Stomach (tissue), 9 donors: ENCODE results near the gene LRMDA. TPM values are rescaled to one million over a fixed set of nuclear protein-coding genes. Genes with fewer than 3 reads are reported as not detected.

Experiments used
- DNase-seq, 2 donors: peaks; one replicate each; pipeline versions ENCODE4 v3.0.0 to v3.0.0-alpha.2; 2013 to 2019
- H3K27ac ChIP-seq, 5 donors: fragments of 200-600 bp in 4 of 5; sonication (generic) in 4 of 5; one replicate each; pipeline ENCODE4 v1.5.1; 2013 to 2019; ENCODE audit warnings: mild to moderate bottlenecking in 1 of 5, moderate library complexity in 1 of 5
- H3K27me3 ChIP-seq, 3 donors: fragments of 200-600 bp; sonication (generic); one replicate each; pipeline ENCODE4 v1.5.1; 2017 to 2019; ENCODE audit warnings: mixed run types in 1 of 3
- H3K36me3 ChIP-seq, 4 donors: fragments of 200-600 bp; sonication (generic); 1 replicate in 3 of 4; 2 replicates in 1 of 4; pipeline ENCODE4 v1.5.1; 2016 to 2019
- H3K4me1 ChIP-seq, 4 donors: fragments of 200-600 bp; sonication (generic); one replicate each; pipeline ENCODE4 v1.5.1; 2016 to 2019
- H3K4me3 ChIP-seq, 4 donors: fragments of 200-600 bp; sonication (generic) in 3 of 4; one replicate each; pipeline ENCODE4 v1.5.1; 2016 to 2019; ENCODE audit warnings: mild to moderate bottlenecking in 1 of 4
- H3K9me3 ChIP-seq, 4 donors: fragments of 200-600 bp; sonication (generic); one replicate each; pipeline ENCODE4 v1.5.1; 2016 to 2019
- CTCF ChIP-seq, 7 experiments: fragments of 450-650 bp in 4 of 7; fragments of 200-600 bp in 3 of 7; sonication (generic) in 3 of 7; IDR thresholded peaks; one replicate each; pipeline ENCODE4 v1.5.1; 2016 to 2019; ENCODE audit warnings: antibody characterized with exemption in 7 of 7, control low read depth in 2 of 7, mild to moderate bottlenecking in 1 of 7
- EP300 ChIP-seq: sonication (generic); formaldehyde crosslinking; IDR thresholded peaks from one replicate; pipeline ENCODE4 v1.6.1; 2017; ENCODE audit warnings: antibody characterized with exemption
- POLR2A ChIP-seq, 4 donors: fragments of 450-650 bp; IDR thresholded peaks; one replicate each; pipeline ENCODE4 v1.6.1; 2016; ENCODE audit warnings: antibody characterized with exemption in 4 of 4, control low read depth in 2 of 4, mild to moderate bottlenecking in 1 of 4, moderate library complexity in 1 of 4
- POLR2AphosphoS5 ChIP-seq, 3 donors: sonication (generic); formaldehyde crosslinking; IDR thresholded peaks; one replicate each; pipeline ENCODE4 v1.6.1; 2016; ENCODE audit warnings: antibody characterized with exemption in 3 of 3
- WGBS, 5 donors: extraction: QIAGEN DNeasy Blood & Tissue Kit in 3 of 5; methylation state at CpG; one replicate each; pipeline versions ENCODE4 v1.1.5 to v1.1.7; 2013 to 2018; 5-methylcytosine and 5-hydroxymethylcytosine counted together
- intact Hi-C: fragments of 100-400 bp; cut with DNase I; formaldehyde crosslinking; loops from one replicate; pipeline ENCODE4 v1.15.1; 2023; ENCODE audit warnings: low total_unique reads
- polyA plus RNA-seq, 3 donors: library from polyadenylated mRNA; stranded (reverse); fragments of 200-250 nt; gene quantifications; one replicate each; pipeline ENCODE4 v1.2.3, GENCODE V29; 2013
- total RNA-seq, 5 donors: library from RNA; depleted of rRNA; stranded (reverse); fragments of >200 nt; gene quantifications; one replicate each; pipeline versions ENCODE4 v1.1.0 to v1.2.3, GENCODE V29; 2014 to 2016
- donor health status: healthy with polysubstance abuse.
- donor health status: Bipolar disorder and iron deficiency.
- donor health status: healthy.

Gene LRMDA
- total and polyA plus RNA-seq, 8 donors: 1.3 to 30.2 (median 13.6) TPM; not detected in 1

GRCh38 chr10:76108563-76109359 is 677.3 kb downstream of the LRMDA start:
- intact Hi-C loops: no loop called here
- no peak for DNase-seq
- H3K4me1 ChIP-seq: peaks cover 0 to 17% (median 0%) of the 10 kb centered on the region in 4 donors
- no peaks in the 10 kb centered on the region for H3K36me3 ChIP-seq
- H3K27me3 ChIP-seq: no peaks in the 10 kb centered on the region
- 89 to 95% (median 90%) methylated on average over 4 of the region's 4 CpGs for WGBS, 5 donors
- TF ChIP-seq EP300: no peak
- TF ChIP-seq POLR2AphosphoS5 (IDR thresholded peaks at IDR 0.05): no peak
- no peak for TF ChIP-seq CTCF (IDR thresholded peaks at IDR 0.05)
- no peak for TF ChIP-seq POLR2A (IDR thresholded peaks at IDR 0.05)
- H3K4me3 ChIP-seq: no peak overlapping the region
- no peak overlapping the region for H3K27ac ChIP-seq
- H3K9me3 ChIP-seq: no peaks in the 10 kb centered on the region

- intact Hi-C loops: no loop called here
- WGBS, 5 donors: 63 to 68% (median 66%) methylated on average over 4 of the region's 4 CpGs
- Histone ChIP-seq H3K27me3 (no peaks in the 10 kb centered on the region), H3K27ac (no peak overlapping the region), H3K9me3 (no peaks in the 10 kb centered on the region), H3K4me3 (no peak overlapping the region), H3K4me1 (peaks cover 12 to 39% (median 17%) of the 10 kb centered on the region in 4 donors), H3K36me3 (no peaks in the 10 kb centered on the region)
- no peak for TF ChIP-seq CTCF (IDR thresholded peaks at IDR 0.05)
- no peak for TF ChIP-seq POLR2AphosphoS5 (IDR thresholded peaks at IDR 0.05)
- TF ChIP-seq POLR2A (IDR thresholded peaks at IDR 0.05): no peak
- no peak for TF ChIP-seq EP300
- DNase-seq: no peak
Observed at GRCh38 chr10:76111404-76111803, 680.0 kb downstream of the LRMDA start.

GRCh38 chr10:76111986-76112825 is 680.8 kb downstream of the LRMDA start:
- H3K36me3 ChIP-seq: no peaks in the 10 kb centered on the region
- H3K4me1 ChIP-seq: peaks cover 12 to 39% (median 17%) of the 10 kb centered on the region in 4 donors
- TF ChIP-seq POLR2A (IDR thresholded peaks at IDR 0.05) (no peak), CTCF (IDR thresholded peaks at IDR 0.05) (no peak), EP300 (no peak), POLR2AphosphoS5 (IDR thresholded peaks at IDR 0.05) (no peak)
- DNase-seq: peak in 1 of 2 donors; percentile 44
- intact Hi-C loops: no loop called here
- H3K27ac ChIP-seq: no peak overlapping the region
- H3K9me3 ChIP-seq: no peaks in the 10 kb centered on the region
- WGBS, 5 donors: 60 to 78% (median 76%) methylated on average over 19 to 33 of the region's 33 CpGs
- no peaks in the 10 kb centered on the region for H3K27me3 ChIP-seq
- H3K4me3 ChIP-seq: peak overlapping the region in 2 of 4 donors; percentile 1 to 11

- intact Hi-C loops: no loop called here
- DNase-seq: no peak
- Histone ChIP-seq H3K27me3 (no peaks in the 10 kb centered on the region), H3K36me3 (no peaks in the 10 kb centered on the region), H3K4me1 (peaks cover 12 to 39% (median 17%) of the 10 kb centered on the region in 4 donors), H3K9me3 (no peaks in the 10 kb centered on the region), H3K27ac (no peak overlapping the region), H3K4me3 (no peak overlapping the region)
- no peak for TF ChIP-seq CTCF (IDR thresholded peaks at IDR 0.05)
- TF ChIP-seq POLR2AphosphoS5 (IDR thresholded peaks at IDR 0.05): no peak
- TF ChIP-seq POLR2A (IDR thresholded peaks at IDR 0.05): no peak
- no peak for TF ChIP-seq EP300
- WGBS, 5 donors: 48 to 73% (median 68%) methylated on average over 2 of the region's 2 CpGs
Observed at GRCh38 chr10:76112826-76113150, 681.4 kb downstream of the LRMDA start.
